ENCODE results near the gene ABHD12B. TPM values are rescaled to one million over a fixed set of nuclear protein-coding genes. Genes with fewer than 3 reads are reported as not detected.

Gene ABHD12B
- total RNA-seq, 1 donor from 2014 or later: not detected

DNA sequence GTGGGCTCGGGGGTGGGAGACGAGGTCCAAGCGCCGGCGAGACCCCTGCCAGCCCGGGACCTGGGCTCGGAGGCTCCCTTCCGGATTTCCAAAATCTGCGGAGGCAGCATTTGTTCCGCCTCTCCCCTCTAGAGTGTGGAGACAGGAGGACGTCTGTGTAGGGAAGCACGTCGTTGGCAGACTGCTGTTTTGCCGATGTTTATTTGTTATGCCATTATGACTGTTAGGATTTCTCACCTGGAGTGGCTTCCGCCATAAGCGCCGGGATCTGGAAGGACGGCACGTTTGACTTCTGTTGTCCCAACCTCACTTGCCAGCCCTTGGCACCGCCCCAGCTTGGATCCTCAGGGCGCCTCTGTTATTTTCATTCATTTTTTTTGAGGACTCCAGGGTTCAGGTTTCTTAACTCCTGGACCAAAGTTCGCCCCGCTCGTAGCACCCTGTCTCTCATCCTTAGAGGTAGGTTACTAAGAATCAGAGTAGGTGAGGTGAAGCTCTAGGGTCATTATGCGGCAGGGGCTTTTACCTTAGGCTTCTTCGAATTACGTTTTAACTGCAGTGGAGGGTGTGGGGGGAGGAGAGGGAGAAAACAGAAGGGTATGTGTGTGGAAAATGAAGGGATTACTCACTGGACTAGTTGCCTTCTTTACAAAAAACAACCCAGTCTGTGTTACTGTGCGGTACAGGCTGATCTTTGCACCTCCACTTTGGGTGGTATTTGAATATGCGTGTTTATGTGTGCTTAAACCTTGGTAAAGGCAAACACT lies 73.0 kb downstream of the ABHD12B start:
- Mint-ChIP-seq H3K27ac (ENCODE audit: unreplicated experiment) (peak overlapping the region; percentile 98), H3K9me3 (ENCODE audit: unreplicated experiment) (peaks cover 3% of the 10 kb centered on the region), H3K4me3 (ENCODE audit: unreplicated experiment) (peak overlapping the region; percentile 91), H3K27me3 (ENCODE audit: low read depth, unreplicated experiment) (no peaks in the 10 kb centered on the region), H3K4me1 (ENCODE audit: low read depth, unreplicated experiment) (peaks cover 25% of the 10 kb centered on the region), H3K36me3 (ENCODE audit: low read depth, unreplicated experiment) (no peaks in the 10 kb centered on the region)
- H3K4me1 ChIP-seq (ENCODE audit: insufficient read depth, low read length): peaks cover 11% of the 10 kb centered on the region
- H3K4me3 ChIP-seq (ENCODE audit: insufficient read depth, low read depth, low read length): peak overlapping the region; percentile 78
- H3K27me3 ChIP-seq (ENCODE audit: insufficient read depth, low read length): no peaks in the 10 kb centered on the region
- H3K9ac ChIP-seq (ENCODE audit: low read length): peak overlapping the region; percentile 83
- H3K9me3 ChIP-seq (ENCODE audit: insufficient read depth, low read depth, low read length): no peaks in the 10 kb centered on the region
- no peaks in the 10 kb centered on the region for H3K79me2 ChIP-seq (ENCODE audit: insufficient read depth, low read length)
- FAIRE-seq (no peak), DNase-seq (ENCODE audit: low read depth) (peak; percentile 33)
- peak overlapping the region; percentile 48 for H3K27ac ChIP-seq (ENCODE audit: low read depth, low read length)
- H3K4me2 ChIP-seq (ENCODE audit: low read length): peak overlapping the region; percentile 90
- TF ChIP-seq, protein P1, sequence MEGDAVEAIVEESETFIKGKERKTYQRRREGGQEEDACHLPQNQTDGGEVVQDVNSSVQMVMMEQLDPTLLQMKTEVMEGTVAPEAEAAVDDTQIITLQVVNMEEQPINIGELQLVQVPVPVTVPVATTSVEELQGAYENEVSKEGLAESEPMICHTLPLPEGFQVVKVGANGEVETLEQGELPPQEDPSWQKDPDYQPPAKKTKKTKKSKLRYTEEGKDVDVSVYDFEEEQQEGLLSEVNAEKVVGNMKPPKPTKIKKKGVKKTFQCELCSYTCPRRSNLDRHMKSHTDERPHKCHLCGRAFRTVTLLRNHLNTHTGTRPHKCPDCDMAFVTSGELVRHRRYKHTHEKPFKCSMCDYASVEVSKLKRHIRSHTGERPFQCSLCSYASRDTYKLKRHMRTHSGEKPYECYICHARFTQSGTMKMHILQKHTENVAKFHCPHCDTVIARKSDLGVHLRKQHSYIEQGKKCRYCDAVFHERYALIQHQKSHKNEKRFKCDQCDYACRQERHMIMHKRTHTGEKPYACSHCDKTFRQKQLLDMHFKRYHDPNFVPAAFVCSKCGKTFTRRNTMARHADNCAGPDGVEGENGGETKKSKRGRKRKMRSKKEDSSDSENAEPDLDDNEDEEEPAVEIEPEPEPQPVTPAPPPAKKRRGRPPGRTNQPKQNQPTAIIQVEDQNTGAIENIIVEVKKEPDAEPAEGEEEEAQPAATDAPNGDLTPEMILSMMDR (IDR thresholded peaks at IDR 0.05; ENCODE audit: insufficient read depth, low read depth, low read length): no peak
- TF ChIP-seq EZH2 (IDR thresholded peaks at IDR 0.05; ENCODE audit: insufficient read depth, low read length): no peak
- H2AFZ ChIP-seq (ENCODE audit: low read depth, low read length): peak overlapping the region; percentile 100
- no peaks in the 10 kb centered on the region for H4K20me1 ChIP-seq (ENCODE audit: insufficient read depth, low read length)
- H3K36me3 ChIP-seq (ENCODE audit: insufficient read depth, low read length): no peaks in the 10 kb centered on the region

DNA sequence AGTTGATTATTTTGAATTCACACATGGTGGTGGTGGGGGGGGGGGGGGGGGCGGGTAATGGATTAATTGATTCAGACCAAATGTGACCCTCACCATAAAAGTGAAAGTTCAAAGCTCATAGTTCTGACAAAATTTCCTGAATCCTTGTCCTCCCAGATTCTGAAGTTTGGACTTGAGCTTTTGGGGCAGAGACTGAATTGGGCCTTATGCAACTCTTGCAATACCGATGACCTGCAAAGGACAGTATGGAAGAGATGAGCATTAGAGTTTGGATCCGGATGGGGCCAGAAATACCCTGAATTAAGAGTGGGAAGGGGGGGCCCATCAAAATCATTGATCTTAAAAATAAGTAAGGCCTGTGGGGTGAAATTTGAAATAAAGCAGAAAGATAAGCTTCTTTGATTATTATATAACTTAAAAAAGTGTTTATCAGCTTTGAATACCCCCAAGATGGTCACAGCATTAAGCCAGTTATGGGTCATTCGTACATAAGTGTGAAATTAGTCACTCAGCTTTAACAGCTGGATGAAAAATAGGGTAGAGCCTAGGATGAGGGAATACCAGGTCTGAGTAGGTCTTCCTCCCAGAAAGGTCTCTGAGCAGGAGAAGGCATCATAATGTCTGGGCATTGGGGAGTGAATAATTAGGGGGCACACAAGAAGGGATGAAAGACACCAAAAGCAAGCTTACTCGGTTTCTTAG lies 74.5 kb downstream of the ABHD12B start:
- H3K4me3 Mint-ChIP-seq (ENCODE audit: unreplicated experiment): peak overlapping the region; percentile 29
- H3K27ac Mint-ChIP-seq (ENCODE audit: unreplicated experiment): no peak overlapping the region
- H3K27ac ChIP-seq (ENCODE audit: low read depth, low read length): no peak overlapping the region
- H3K4me1 Mint-ChIP-seq (ENCODE audit: low read depth, unreplicated experiment): peaks cover 18% of the 10 kb centered on the region
- no peak for TF ChIP-seq EZH2 (IDR thresholded peaks at IDR 0.05; ENCODE audit: insufficient read depth, low read length)
- TF ChIP-seq, protein P1 (IDR thresholded peaks at IDR 0.05; ENCODE audit: insufficient read depth, low read depth, low read length): no peak
- no peaks in the 10 kb centered on the region for H3K36me3 Mint-ChIP-seq (ENCODE audit: low read depth, unreplicated experiment)
- peaks cover 11% of the 10 kb centered on the region for H3K4me1 ChIP-seq (ENCODE audit: insufficient read depth, low read length)
- no peak for DNase-seq (ENCODE audit: low read depth)
- no peak overlapping the region for H3K4me3 ChIP-seq (ENCODE audit: insufficient read depth, low read depth, low read length)
- H3K27me3 ChIP-seq (ENCODE audit: insufficient read depth, low read length): no peaks in the 10 kb centered on the region
- no peak overlapping the region for H3K9ac ChIP-seq (ENCODE audit: low read length)
- no peaks in the 10 kb centered on the region for H3K36me3 ChIP-seq (ENCODE audit: insufficient read depth, low read length)
- H3K9me3 ChIP-seq (ENCODE audit: insufficient read depth, low read depth, low read length): no peaks in the 10 kb centered on the region
- H4K20me1 ChIP-seq (ENCODE audit: insufficient read depth, low read length): no peaks in the 10 kb centered on the region
- H3K4me2 ChIP-seq (ENCODE audit: low read length): no peak overlapping the region
- H2AFZ ChIP-seq (ENCODE audit: low read depth, low read length): no peak overlapping the region
- no peak for FAIRE-seq
- H3K79me2 ChIP-seq (ENCODE audit: insufficient read depth, low read length): no peaks in the 10 kb centered on the region
- no peaks in the 10 kb centered on the region for H3K27me3 Mint-ChIP-seq (ENCODE audit: low read depth, unreplicated experiment)
- H3K9me3 Mint-ChIP-seq (ENCODE audit: unreplicated experiment): peaks cover 3% of the 10 kb centered on the region
